Liver (tissue), 9 donors: Measurements from ENCODE around the gene USP25. TPM values are rescaled to one million over a fixed set of nuclear protein-coding genes. Genes with fewer than 3 reads are reported as not detected.

Experiments
- DNase-seq: peaks from one replicate; pipeline ENCODE4 v3.0.0-alpha.2; 2017; ENCODE audit warnings: low spot score
- H3K27ac ChIP-seq, 2 donors: one replicate each; pipeline ENCODE4 v1.7.0; 2013; ENCODE audit warnings: inconsistent platforms in 2 of 2, low read length in 2 of 2, control low read depth in 1 of 2, low read depth in 1 of 2, mild to moderate bottlenecking in 1 of 2
- H3K27me3 ChIP-seq, 4 donors: one replicate each; pipeline versions ENCODE4 v1.6.1 to v1.7.0; 2013; ENCODE audit warnings: low read length in 3 of 4, inconsistent platforms in 1 of 4, mild to moderate bottlenecking in 1 of 4, moderate library complexity in 1 of 4; ENCODE audit not compliant: control insufficient read depth in 4 of 4, insufficient read depth in 4 of 4
- H3K36me3 ChIP-seq, 4 donors: one replicate each; pipeline versions ENCODE4 v1.6.1 to v1.7.0; 2013; ENCODE audit warnings: low read length in 3 of 4, mild to moderate bottlenecking in 3 of 4, low read depth in 1 of 4, moderate library complexity in 1 of 4; ENCODE audit not compliant: control insufficient read depth in 4 of 4, insufficient read depth in 3 of 4
- H3K4me1 ChIP-seq, 4 donors: one replicate each; pipeline versions ENCODE4 v1.6.1 to v1.7.0; 2013; ENCODE audit warnings: low read length in 3 of 4, mild to moderate bottlenecking in 3 of 4, moderate library complexity in 1 of 4; ENCODE audit not compliant: control insufficient read depth in 4 of 4, insufficient read depth in 4 of 4
- H3K4me3 ChIP-seq, 3 donors: one replicate each; pipeline versions ENCODE4 v1.6.1 to v1.7.0; 2013; ENCODE audit warnings: low read length in 3 of 3, control low read depth in 1 of 3, low read depth in 1 of 3, mild to moderate bottlenecking in 1 of 3
- H3K9ac ChIP-seq, 2 donors: one replicate each; pipeline ENCODE4 v1.7.0; 2013; ENCODE audit warnings: low read length in 2 of 2, mild to moderate bottlenecking in 2 of 2, moderate library complexity in 2 of 2, control low read depth in 1 of 2, low read depth in 1 of 2
- H3K9me3 ChIP-seq, 4 donors: one replicate each; pipeline versions ENCODE4 v1.6.1 to v1.7.0; 2013; ENCODE audit warnings: low read length in 3 of 4; ENCODE audit not compliant: control insufficient read depth in 4 of 4
- EGR1 ChIP-seq, 2 donors: IDR thresholded peaks; 2 replicates each; pipeline ENCODE4 v1.6.1; 2016 to 2018; ENCODE audit warnings: antibody characterized with exemption in 2 of 2, low read depth in 2 of 2
- FOXA1 ChIP-seq: IDR thresholded peaks from 2 replicates; pipeline ENCODE4 v1.6.1; 2016; ENCODE audit warnings: antibody characterized with exemption
- GABPA ChIP-seq, 2 donors: IDR thresholded peaks in 1 of 2; conservative IDR thresholded peaks in 1 of 2; 2 replicates each; pipeline ENCODE4 v1.6.1; 2016; ENCODE audit warnings: antibody characterized with exemption in 2 of 2, mild to moderate bottlenecking in 1 of 2, moderate library complexity in 1 of 2
- HNF4G ChIP-seq: IDR thresholded peaks from 2 replicates; pipeline ENCODE4 v1.6.1; 2016; ENCODE audit warnings: antibody characterized with exemption
- JUND ChIP-seq, 2 donors: IDR thresholded peaks; 2 replicates each; pipeline ENCODE4 v1.6.1; 2016; ENCODE audit warnings: antibody characterized with exemption in 2 of 2
- NR2F2 ChIP-seq: IDR thresholded peaks from 2 replicates; pipeline ENCODE4 v1.6.1; 2016; ENCODE audit warnings: antibody characterized with exemption
- RAD21 ChIP-seq, 2 donors: IDR thresholded peaks; 2 replicates each; pipeline ENCODE4 v1.6.1; 2016; ENCODE audit warnings: antibody characterized with exemption in 2 of 2, mild to moderate bottlenecking in 2 of 2
- REST ChIP-seq: IDR thresholded peaks from 2 replicates; pipeline ENCODE4 v1.6.1; 2016; ENCODE audit warnings: antibody characterized with exemption, mild to moderate bottlenecking
- RXRA ChIP-seq, 2 donors: IDR thresholded peaks; 2 replicates each; pipeline ENCODE4 v1.6.1; 2017 to 2018; ENCODE audit warnings: antibody characterized with exemption in 2 of 2, mild to moderate bottlenecking in 1 of 2
- SP1 ChIP-seq: IDR thresholded peaks from 2 replicates; pipeline ENCODE4 v1.6.1; 2018; ENCODE audit warnings: antibody characterized with exemption, mild to moderate bottlenecking
- TAF1 ChIP-seq: conservative IDR thresholded peaks from 2 replicates; pipeline ENCODE4 v1.6.1; 2016; ENCODE audit warnings: antibody characterized with exemption, mild to moderate bottlenecking
- YY1 ChIP-seq: IDR thresholded peaks from 2 replicates; pipeline ENCODE4 v1.6.1; 2016; ENCODE audit warnings: antibody characterized with exemption, mild to moderate bottlenecking
- WGBS: extraction: QIAGEN DNeasy Blood & Tissue Kit; methylation state at CpG from one replicate; pipeline ENCODE4 v1.1.7; 2013; 5-methylcytosine and 5-hydroxymethylcytosine counted together
- polyA plus RNA-seq, 2 donors: library from polyadenylated mRNA; stranded (reverse) in 1 of 2; unstranded in 1 of 2; fragments of 200-250 nt in 1 of 2; fragments of >200 nt in 1 of 2; fragmentation: Nextera tagmentation in 1 of 2; extraction: Ambion mirVana in 1 of 2; gene quantifications; one replicate each; pipeline versions ENCODE4 v1.2.1 to v1.2.3, GENCODE V29; 2013 to 2015
- total RNA-seq, 2 donors: library from RNA; depleted of rRNA; stranded (reverse); fragments of >200 nt; gene quantifications; one replicate each; pipeline ENCODE4 v1.2.3, GENCODE V29; 2014
- TF ChIP-seq, protein P1 (sequence below): IDR thresholded peaks from 2 replicates; pipeline ENCODE4 v1.6.1; 2016; ENCODE audit warnings: antibody characterized with exemption
- TF ChIP-seq, protein P2 (sequence below): IDR thresholded peaks from 2 replicates; pipeline ENCODE4 v1.6.1; 2016; ENCODE audit warnings: antibody characterized with exemption
- TF ChIP-seq, protein P3 (sequence below): IDR thresholded peaks from 2 replicates; pipeline ENCODE4 v1.6.1; 2016; ENCODE audit warnings: antibody characterized with exemption
- TF ChIP-seq, protein P4 (sequence below): fragments of 150-350 bp; IDR thresholded peaks from 2 replicates; pipeline ENCODE4 v1.5.1; 2017; ENCODE audit warnings: improper control_type of control experiment, low read depth, low read length; ENCODE audit not compliant: missing input control
- donor health status: healthy.
- donor health status: healthy.
- donor health status: healthy.
- donor health status: healthy.
- donor health status: healthy.

The USP25 gene
- total and polyA plus RNA-seq, 4 donors: 6.0 to 26.7 (median 15.3) TPM

DNA sequence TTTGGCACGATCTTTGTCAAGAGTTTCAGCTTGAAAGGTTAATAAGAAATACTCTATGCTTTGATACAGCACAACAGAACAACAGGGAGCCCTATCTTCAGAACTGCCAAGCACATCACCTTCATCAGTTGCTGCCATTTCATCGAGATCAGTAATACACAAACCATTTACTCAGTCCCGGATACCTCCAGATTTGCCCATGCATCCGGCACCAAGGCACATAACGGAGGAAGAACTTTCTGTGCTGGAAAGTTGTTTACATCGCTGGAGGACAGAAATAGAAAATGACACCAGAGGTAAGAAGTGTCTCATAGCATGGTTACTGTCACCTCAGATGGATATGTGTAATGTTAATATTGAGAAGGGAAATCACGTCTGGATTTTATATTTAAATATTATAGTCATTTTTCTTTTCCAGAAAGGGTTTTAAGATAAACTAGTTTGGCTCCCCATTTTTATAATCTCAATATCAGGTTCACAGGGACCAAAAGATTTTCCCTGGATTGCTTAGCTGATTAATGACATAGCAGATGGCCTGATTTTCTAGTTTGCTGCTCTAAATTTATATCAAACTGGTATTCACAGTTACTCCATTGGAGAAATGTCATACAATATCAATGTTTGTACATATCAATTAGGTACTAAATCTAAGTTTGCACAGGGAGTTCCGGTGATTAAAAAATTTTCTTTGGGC, 97.3 kb downstream of the USP25 start:
- WGBS: 93% methylated on average over 8 of the region's 8 CpGs
- Histone ChIP-seq H3K27ac (no peak overlapping the region), H3K36me3 (peaks cover 0 to 11% (median 9%) of the 10 kb centered on the region in 4 donors), H3K4me1 (no peaks in the 10 kb centered on the region), H3K27me3 (no peaks in the 10 kb centered on the region), H3K9me3 (no peaks in the 10 kb centered on the region), H3K9ac (no peak overlapping the region), H3K4me3 (no peak overlapping the region)
- DNase-seq: no peak
- no peak for TF ChIP-seq REST
- TF ChIP-seq EGR1 (IDR thresholded peaks at IDR 0.05; ENCODE audit: low read depth in 2 of 2): no peak
- TF ChIP-seq, protein P1, sequence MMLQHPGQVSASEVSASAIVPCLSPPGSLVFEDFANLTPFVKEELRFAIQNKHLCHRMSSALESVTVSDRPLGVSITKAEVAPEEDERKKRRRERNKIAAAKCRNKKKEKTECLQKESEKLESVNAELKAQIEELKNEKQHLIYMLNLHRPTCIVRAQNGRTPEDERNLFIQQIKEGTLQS: no peak
- no peak for TF ChIP-seq FOXA1
- no peak for TF ChIP-seq RXRA (IDR thresholded peaks at IDR 0.05)
- TF ChIP-seq NR2F2: no peak
- TF ChIP-seq YY1: no peak
- no peak for TF ChIP-seq RAD21 (IDR thresholded peaks at IDR 0.05)
- TF ChIP-seq, protein P2, sequence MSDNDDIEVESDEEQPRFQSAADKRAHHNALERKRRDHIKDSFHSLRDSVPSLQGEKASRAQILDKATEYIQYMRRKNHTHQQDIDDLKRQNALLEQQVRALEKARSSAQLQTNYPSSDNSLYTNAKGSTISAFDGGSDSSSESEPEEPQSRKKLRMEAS: no peak

DNA sequence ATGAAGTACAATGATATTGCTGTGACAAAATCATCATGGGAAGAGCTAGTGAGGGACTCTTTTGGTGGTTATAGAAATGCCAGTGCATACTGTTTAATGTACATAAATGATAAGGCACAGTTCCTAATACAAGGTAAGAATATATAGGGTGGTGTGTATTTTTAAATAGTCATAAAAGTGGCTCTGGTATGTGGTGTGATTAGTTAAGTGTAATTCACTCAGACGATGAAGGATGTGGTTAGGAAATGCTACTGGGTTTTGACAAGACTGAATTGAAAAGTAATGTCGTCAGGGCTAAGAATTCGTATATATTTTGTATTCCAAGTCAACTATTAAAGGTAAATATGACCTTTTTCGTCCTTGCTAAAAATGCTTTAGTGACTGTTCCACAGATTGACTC, 101.7 kb downstream of the USP25 start:
- Histone ChIP-seq H3K4me3 (no peak overlapping the region), H3K4me1 (no peaks in the 10 kb centered on the region), H3K36me3 (peaks cover 0 to 17% (median 10%) of the 10 kb centered on the region in 4 donors), H3K9me3 (no peaks in the 10 kb centered on the region), H3K9ac (no peak overlapping the region), H3K27ac (no peak overlapping the region), H3K27me3 (no peaks in the 10 kb centered on the region)
- TF ChIP-seq, protein P2: no peak
- TF ChIP-seq REST (no peak), GABPA (IDR thresholded peaks at IDR 0.05 in 1 of 2, conservative IDR thresholded peaks at IDR 0.05 in 1 of 2) (no peak), RXRA (IDR thresholded peaks at IDR 0.05) (no peak), SP1 (no peak), RAD21 (IDR thresholded peaks at IDR 0.05) (no peak), EGR1 (IDR thresholded peaks at IDR 0.05; ENCODE audit: low read depth in 2 of 2) (no peak), YY1 (no peak), HNF4G (no peak), JUND (IDR thresholded peaks at IDR 0.05) (no peak), TAF1 (no peak)
- TF ChIP-seq, protein P1: no peak
- TF ChIP-seq, protein P3, sequence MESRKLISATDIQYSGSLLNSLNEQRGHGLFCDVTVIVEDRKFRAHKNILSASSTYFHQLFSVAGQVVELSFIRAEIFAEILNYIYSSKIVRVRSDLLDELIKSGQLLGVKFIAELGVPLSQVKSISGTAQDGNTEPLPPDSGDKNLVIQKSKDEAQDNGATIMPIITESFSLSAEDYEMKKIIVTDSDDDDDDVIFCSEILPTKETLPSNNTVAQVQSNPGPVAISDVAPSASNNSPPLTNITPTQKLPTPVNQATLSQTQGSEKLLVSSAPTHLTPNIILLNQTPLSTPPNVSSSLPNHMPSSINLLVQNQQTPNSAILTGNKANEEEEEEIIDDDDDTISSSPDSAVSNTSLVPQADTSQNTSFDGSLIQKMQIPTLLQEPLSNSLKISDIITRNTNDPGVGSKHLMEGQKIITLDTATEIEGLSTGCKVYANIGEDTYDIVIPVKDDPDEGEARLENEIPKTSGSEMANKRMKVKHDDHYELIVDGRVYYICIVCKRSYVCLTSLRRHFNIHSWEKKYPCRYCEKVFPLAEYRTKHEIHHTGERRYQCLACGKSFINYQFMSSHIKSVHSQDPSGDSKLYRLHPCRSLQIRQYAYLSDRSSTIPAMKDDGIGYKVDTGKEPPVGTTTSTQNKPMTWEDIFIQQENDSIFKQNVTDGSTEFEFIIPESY: no peak
- TF ChIP-seq, protein P4, sequence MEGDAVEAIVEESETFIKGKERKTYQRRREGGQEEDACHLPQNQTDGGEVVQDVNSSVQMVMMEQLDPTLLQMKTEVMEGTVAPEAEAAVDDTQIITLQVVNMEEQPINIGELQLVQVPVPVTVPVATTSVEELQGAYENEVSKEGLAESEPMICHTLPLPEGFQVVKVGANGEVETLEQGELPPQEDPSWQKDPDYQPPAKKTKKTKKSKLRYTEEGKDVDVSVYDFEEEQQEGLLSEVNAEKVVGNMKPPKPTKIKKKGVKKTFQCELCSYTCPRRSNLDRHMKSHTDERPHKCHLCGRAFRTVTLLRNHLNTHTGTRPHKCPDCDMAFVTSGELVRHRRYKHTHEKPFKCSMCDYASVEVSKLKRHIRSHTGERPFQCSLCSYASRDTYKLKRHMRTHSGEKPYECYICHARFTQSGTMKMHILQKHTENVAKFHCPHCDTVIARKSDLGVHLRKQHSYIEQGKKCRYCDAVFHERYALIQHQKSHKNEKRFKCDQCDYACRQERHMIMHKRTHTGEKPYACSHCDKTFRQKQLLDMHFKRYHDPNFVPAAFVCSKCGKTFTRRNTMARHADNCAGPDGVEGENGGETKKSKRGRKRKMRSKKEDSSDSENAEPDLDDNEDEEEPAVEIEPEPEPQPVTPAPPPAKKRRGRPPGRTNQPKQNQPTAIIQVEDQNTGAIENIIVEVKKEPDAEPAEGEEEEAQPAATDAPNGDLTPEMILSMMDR: no peak
- 88% methylated on average over 4 of the region's 4 CpGs for WGBS
- no peak for DNase-seq
